Glomerular visceral epithelial cell (primary cell): Measurements from ENCODE around the gene ODF4.

Source experiments
- DNase-seq: peaks from one replicate; pipeline ENCODE4 v3.0.0-alpha.2; 2016; ENCODE audit errors: extremely low spot score

The ODF4 gene, protein sequence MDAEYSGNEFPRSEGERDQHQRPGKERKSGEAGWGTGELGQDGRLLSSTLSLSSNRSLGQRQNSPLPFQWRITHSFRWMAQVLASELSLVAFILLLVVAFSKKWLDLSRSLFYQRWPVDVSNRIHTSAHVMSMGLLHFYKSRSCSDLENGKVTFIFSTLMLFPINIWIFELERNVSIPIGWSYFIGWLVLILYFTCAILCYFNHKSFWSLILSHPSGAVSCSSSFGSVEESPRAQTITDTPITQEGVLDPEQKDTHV

DNA sequence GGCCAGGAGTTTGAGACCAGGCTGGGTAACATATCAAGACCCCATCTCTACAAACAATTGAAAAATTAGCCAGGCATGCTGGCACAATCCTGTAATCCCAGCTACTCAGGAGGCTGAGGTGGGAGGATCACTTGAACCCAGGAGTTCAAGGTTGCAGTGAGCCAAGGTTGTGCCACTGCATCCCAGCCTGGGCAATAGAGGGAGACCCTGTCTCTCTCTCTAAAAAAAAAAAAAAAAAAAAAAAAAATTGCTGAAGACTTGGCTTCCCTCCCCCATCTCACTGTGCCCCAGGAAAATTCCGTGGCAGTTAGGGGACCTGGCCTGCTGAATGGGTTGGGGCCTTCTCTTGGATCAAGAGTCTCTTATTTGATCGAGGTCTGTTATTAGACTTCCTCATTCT is at the start of gene ODF4:
TSS of gene ODF4 (plus strand) at position 301 of the 400 bp plus-strand sequence. CDS start 212 bp downstream, outside the sequence.
- DNase-seq, result no peak

DNA sequence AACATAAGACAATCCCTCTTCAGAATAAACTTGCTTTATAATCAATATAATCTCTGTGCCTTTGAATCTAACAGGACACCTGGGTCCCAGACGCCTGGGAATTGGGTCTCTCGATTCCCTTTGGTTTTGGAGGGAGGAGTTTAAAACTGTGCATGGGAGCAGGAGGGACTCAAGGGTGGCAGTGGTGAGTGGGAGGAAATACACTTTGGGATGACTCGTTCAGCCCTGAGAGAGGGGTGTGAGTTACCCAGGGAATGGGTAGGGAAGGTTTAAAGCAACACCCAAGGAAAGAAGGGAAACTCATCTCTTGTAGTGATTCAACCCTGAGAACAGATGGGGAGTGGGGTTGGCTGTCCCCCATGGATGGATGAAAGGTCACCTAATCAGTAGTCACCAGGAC is 49.6 kb upstream of the ODF4 start:
- DNase-seq, result no peak

DNA sequence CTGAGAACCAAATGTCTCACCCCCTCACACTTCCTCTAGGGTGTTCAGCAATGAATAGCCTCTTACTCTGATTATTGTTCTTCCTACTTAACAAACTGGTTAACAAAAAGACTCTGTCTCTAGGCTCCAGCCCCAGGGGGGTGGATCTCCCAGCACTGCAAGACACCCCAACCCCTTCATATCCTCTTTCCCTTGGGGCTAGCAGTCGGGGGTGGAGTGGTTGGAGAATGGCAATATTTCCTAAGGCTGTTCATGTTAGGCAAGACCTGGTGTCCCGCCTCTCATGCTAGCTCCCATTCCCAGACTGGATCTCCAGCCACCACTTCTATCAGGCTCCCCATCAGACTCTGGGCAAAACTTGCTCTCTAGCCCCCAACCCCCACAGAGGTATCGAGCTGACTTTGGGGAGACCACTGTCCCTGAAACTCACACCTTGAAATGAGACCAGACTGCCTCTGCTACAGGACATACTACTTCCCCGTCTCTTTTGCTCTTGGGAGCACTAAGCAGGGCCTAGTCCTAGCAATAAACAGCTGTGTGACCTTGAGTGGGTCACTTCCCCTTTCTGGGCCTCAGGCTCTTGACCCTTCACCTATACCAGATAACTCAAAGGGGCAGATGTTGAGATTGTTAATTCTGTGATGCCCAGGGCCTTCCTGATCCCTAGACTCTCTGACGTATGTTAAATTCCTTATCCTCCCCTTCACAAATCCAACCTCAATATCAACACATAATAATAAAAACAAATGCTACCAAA is 46.8 kb upstream of the ODF4 start:
- no peak for DNase-seq

DNA sequence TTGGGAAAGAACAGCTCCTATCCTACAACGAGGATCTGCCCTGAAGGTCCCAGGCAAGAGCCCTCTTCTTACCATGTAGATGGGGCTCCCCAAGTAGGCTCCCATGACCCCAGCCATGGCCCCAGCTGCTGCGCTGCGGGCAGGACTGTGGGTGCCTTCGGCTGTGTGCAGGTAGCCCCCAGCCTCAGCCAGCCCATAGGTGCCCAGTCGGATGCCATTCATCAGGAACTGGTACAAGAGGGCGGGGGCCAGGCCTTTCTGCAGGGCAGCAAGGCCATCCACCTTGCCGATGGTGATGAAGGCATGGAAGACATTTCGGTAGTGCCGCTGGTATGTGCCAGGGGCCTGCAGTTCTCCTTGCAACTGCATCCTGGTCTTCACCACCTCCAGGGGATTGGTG is 45.3 kb upstream of the ODF4 start:
- DNase-seq, result no peak

DNA sequence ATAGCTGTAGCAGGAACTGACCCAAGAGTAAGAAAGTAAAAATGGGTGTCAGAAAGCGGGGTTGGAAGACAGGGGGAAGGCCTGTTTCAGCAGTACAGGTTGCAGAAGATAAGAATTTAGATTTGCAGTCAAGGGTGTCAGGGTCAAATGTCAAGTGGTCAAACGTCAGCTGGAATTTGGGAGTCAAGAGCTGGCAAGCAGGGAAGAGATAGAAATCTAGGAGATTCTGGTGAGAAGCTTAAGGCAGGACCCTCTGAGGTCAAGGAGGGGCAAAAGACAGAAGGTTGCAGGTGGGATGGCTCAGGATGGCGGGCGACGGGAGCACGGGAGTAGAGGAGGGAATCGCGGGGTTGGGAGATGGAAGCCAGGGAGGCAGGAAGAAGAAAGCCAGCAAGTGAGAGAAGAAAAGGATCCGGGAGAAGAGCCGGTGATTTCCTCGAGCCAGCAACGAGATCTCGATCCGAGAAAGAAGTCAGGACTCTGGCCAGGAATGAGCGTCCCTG is 44.8 kb upstream of the ODF4 start:
- DNase-seq, result no peak

DNA sequence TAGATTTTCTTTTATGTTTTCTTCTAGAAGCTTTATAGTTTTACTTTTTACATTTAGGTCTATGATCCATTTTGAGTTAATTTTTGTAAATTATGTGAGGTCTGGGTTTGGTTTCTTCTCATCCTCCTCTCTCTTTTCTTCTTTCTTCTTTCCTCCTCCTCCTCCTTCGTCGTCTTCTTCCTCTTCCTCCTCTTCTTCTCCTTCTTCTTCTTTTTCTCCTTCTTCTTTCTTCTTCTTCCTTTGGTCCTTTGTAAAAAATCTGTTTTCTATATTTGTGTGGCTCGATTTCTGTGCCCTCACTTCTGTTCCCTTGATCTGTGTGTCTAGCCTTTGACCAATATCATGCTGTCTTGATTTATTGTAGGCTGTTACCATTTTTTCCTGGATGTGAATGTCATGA is 39.4 kb upstream of the ODF4 start:
- DNase-seq, result no peak

DNA sequence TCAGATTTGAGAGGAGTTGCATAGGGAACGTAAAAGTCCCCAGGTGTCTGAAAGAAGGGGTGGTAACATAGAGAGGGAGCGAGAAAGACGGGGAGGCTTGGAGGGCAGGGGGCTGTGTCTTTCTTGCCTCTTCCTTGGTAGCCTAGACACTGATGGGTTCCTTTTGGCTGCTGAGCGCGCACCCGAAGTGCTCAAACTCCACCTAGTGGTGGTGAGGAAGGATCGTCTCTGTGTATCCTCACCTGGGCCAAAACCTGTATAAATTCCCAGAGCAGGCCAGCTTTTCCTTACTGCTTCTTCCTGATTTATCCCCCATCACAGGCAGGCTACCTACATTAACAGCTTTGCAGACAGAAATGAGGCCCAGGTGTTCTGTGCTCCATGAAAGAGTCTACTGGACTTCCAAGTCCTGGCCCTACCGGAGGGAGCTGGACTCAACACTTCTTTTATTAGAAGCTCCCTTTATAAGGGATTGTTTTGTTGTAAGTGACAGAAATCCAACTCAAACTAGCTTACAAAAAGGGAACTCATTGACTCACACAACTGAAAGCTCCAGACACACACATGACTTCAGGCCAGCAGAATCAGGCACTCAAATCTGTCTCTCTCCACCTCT is 38.9 kb upstream of the ODF4 start:
- DNase-seq, result peak; percentile 77

DNA sequence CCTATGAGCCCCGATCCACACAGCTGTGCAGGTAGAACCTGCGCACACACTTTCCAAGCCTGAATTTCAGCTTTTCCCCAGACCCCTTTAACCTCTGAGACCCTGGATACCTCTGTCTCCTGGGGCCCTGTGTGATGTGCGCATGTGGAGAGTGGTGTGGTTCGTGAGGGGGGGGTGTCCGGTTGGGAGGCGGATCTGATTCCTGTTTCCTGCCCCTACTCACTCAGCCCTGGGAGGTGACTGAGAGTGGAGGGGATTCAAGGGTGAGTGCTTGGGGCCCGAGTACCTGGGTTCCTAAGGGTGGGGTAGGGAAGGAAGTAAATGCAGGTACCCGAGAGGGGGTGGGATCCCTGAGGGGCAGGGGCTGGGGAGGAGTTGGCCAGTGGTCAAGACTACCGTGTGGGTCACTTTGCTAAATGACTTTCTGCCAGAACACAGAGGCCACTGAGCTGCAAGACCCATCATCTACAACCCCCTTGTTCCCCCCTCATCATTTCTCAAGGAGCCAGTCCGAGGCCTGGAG is 29.0 kb upstream of the ODF4 start:
- DNase-seq, result no peak

DNA sequence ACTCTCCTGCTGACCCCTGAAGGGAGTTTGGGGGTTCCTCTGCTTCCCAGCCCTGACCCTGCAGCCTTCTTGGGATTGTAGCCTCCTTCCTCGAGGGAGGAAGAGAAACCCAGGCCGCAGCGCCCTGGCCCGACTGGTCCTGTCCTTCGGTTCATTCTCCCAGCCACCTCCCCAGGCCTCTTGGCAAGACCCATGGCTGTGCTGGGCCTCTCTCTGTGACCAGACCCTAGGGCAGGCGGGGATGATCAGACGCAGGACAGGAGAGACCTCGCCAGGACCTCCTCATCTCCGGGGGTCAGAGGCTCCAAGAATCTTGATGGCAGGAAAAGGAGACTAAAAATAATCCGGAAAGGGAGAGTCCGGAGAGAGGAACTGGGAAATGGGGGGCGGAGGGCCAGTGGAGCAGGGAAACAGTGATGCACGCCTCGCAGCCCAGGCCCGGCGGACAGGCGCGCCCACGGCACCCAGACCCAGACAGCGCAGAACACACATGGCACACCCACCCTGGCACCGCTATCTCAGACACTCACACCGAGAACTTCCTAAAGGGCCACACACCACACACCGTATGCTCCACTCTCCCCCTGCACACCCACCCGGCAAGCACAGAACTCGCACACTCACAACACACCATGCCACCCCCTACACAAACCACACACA is 28.4 kb upstream of the ODF4 start:
- no peak for DNase-seq

DNA sequence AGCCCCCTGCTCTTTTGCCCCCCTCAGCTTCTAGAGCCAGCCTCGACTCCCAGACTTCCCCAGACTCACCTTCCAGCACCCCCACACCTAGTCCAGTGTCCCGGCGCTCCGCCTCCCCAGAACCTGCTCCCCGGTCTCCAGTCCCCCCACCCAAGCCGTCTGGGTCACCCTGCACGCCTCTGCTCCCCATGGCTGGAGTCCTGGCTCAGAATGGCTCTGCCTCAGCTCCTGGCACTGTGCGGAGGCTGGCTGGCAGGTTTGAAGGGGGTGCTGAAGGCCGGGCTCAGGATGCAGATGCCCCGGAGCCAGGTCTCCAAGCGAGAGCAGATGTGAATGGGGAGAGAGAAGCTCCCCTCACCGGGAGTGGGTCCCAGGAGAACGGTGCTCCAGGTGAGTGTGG is 27.4 kb upstream of the ODF4 start:
- DNase-seq, result no peak

DNA sequence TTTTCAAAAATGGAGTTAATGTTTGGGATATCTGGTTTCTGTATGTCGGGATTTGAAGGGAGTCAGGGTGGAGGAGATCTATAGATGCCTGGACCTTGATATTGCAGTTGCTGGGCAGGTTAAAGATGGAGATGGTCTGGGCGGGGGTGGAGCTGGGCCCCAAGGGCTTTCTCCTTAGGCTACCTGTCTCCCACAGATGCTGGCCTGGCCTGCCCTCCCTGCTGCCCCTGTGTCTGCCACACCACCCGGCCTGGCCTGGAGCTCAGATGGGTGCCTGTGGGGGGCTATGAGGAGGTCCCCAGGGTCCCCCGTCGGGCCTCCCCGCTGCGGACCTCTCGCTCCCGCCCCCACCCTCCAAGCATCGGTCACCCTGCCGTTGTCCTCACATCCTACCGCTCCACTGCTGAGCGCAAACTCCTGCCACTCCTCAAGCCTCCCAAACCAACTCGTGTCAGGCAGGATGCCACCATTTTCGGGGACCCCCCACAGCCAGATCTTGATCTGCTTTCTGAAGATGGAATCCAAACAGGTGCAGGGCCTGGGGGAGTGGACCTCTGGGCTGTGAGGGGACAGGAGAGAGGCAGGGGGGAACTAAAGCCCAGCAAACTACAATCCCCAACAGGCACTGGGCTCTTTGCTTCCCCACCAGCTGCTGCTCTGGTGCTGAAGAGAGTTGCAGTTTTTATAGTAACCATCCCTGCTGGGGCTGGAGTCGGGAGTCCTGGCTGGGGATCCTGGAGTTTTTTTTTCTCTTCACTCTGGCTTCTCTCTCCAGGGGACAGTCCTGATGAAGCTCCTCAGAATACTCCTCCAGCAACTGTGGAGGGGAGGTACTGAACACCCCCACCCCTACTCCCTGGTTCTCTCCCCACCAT is 26.7 kb upstream of the ODF4 start:
- no peak for DNase-seq

DNA sequence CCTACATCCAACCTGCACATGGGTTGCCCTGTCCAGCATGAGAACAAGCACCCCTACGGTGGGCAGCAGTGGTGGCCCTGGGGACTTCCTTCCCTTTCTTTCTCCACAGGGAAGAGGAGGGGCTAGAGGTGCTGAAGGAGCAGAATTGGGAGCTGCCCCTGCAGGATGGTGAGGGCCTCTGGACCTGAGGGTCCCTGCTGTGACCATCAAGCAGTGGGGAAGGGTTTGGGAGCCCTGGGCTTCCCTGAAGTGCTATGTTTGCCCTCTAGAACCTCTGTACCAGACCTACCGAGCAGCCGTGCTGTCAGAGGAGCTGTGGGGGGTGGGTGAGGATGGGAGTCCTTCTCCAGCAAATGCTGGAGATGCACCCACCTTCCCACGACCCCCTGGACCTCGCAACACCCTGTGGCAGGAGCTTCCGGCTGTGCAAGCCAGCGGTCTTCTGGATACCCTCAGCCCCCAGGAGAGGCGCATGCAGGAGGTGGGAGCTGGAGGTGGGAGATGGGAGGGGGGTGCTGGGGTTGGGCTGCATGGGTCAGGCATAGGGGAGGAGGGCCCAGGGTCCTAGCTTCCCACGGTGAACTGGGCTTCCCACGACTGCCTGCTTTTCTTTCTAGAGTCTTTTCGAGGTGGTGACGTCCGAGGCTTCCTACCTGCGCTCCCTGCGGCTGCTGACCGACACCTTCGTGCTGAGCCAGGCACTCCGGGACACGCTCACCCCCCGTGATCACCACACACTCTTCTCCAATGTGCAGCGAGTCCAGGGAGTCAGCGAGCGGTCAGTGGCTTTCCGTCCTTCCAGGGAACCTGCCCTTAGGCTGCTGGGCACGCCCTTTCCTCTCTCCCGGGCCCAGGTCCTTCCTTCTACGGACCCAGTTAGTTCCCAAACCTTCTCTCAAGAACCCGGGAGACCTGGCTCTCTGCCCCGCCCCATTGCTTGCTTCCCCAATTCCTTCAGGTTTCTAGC is 24.6 kb upstream of the ODF4 start:
- DNase-seq, result no peak

DNA sequence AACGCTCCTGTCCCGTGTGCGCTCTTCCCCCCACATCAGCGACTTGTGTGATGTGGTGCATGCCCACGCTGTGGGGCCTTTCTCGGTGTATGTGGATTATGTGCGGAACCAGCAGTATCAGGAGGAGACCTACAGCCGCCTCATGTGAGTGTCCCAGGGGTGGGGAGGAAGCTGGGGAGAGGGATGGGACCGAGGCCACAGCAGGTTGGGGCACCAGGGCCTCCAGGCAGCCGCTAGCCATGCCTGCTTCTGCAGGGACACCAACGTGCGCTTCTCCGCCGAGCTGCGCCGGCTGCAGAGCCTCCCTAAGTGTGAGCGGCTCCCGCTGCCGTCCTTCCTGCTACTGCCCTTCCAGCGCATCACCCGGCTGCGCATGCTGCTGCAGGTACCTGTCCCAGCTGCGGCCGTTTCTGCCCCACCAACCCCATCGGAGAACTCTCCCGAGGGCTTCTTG is 23.8 kb upstream of the ODF4 start:
- no peak for DNase-seq

DNA sequence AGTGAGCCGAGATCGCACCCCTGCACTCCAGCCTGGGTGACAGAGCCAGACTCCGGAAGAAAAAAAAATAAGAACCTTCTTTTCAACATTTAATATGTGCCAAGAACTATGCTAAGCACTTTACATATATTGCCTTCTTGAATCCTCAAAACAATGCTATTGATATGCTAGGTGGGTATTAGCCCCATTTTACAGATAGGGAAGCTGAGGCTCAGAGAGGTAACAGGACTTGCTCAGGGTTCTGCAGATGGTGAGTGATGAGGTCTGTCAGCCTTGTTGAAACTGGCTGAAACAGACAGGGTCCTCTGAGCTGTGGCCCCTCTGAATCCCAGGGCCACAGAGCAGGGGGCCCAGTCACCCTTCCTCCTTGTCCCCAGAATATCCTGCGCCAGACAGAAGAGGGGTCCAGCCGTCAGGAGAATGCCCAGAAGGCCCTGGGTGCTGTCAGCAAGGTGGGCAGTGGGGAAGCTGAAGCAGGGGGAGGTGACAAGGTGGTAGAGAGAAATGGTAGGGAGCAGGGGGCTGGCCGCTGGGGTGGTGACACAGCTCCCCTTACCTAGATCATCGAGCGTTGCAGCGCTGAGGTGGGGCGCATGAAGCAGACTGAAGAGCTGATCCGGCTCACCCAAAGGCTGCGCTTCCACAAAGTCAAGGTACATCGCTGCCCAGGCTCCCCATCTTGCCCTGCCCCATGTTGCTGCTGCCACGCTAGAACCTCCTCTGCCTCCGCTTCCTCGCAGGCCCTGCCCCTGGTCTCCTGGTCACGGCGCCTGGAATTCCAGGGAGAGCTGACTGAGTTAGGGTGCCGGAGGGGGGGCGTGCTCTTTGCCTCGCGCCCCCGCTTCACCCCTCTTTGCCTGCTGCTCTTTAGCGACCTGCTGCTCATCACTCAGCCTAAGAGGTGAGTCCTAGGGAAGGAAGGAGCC is 21.4 kb upstream of the ODF4 start:
- DNase-seq, result no peak

DNA sequence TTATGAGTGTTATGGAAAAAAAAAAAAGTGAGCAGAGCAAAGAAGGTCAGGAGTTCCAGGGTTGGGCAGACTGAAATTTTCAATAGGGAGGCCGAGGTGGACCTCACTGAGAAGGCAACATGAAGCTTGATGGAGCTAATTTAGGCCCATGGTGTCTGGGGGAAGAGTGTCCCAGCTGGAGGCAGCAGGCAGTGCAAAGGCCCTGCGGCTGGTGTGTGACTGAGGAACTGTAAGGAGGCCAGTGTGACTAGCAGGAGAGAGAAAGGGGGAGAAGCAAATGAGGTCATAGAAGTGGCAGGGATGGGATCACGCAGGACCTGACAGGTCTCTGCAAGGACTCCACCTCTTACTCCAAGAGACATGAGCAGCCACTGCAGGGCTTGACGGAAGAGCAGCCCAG is 19.4 kb upstream of the ODF4 start:
- no peak for DNase-seq

DNA sequence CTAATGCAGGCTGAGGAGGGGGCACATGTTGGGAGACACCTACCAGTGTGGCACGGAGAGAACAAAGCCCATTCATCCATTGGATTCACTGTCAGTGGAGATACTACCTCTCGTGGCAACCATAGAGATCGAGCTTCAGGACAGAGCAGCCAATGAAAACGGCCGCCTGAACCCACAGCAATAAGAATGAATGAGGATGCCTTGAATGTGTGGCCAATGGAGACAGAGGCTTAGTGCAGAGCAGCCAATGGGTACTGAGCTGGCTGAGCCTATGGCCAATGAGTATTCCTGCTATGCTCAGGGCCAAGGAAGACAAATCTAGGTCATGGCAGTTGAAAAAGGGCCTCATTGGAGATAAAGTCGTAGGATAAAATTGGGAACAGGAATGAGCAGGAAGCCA is 18.6 kb upstream of the ODF4 start:
- no peak for DNase-seq

DNA sequence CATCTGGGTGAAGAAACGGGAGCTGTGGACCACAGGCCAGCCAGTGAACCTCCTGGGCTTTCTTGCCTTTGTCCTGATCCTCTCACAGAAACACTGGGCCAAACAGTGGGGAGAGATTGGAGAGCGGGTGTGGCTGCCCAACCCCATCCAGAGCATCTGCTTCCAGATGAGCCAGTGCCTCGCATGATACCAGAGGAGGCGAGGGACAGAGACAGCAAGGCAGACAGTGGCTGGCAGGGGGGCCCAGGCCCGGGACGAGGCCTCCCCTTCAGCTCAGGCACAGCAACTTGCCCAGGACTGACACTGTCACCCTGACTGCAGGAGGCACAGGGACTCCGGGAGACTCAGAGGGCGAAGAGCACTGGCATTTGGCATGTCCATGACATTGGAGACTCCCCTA is 17.6 kb upstream of the ODF4 start:
- DNase-seq, result no peak

DNA sequence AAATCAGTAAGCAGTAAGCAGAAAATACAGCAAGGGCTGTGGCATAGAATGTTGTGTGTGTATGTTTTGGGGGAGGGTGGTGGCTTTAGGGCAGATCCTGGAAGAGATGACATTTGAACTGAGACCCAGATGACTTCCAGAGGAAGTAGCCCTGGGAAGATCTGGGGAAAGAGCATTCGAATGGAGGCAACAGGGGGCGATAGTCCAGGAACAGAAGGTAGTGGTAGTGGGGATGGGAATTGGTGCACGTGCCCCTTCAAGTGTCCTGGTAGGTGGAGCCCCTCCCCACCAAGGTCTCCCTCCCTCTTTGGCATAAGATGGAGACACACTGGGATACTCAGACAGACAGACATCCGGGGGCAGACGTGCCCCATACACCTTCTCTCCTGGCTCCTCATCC is 15.5 kb upstream of the ODF4 start:
- no peak for DNase-seq

DNA sequence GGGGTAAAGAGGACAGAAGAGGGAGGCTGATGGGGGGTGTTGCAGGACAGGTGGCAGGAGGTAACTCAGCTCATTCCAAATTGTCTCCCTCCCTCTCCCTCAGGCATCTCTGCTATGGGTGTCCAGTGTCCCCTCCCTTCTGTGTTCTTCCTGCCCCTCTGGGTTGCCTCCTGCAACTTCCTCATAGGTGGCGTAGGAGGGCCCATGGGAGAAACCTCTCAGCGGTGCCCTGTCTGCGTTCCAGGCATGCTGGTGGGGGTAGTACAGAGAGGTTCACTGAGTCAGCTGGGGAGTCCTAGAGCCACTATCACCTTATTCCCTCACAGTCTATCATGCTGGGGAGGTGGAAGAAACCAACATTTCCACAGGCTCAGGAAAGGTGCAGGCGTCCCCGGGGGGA is 14.7 kb upstream of the ODF4 start:
- DNase-seq, result no peak
